Small intestine (tissue), 7 donors: ENCODE measurements around the gene KIF7. TPM values are rescaled to one million over a fixed set of nuclear protein-coding genes. Genes with fewer than 3 reads are reported as not detected.

ENCODE experiments used
- DNase-seq, 2 donors: peaks; one replicate each; pipeline versions ENCODE4 v3.0.0 to v3.0.0-alpha.2; 2013
- FAIRE-seq: peaks from 2 replicates; lab custom pipeline; 2012; peaks lifted over from hg19 to GRCh38; lab: Jason Lieb, UNC
- H3K27ac ChIP-seq, 3 donors: one replicate each; pipeline ENCODE4 v1.5.1; 2013; ENCODE audit warnings: low read length in 2 of 3, mild to moderate bottlenecking in 2 of 3, control low read depth in 1 of 3, inconsistent platforms in 1 of 3, low read depth in 1 of 3, moderate library complexity in 1 of 3
- H3K27me3 ChIP-seq, 3 donors: one replicate each; pipeline ENCODE4 v1.6.1; 2013; ENCODE audit warnings: low read length in 3 of 3, inconsistent platforms in 1 of 3; ENCODE audit not compliant: control insufficient read depth in 3 of 3, insufficient read depth in 3 of 3
- H3K36me3 ChIP-seq, 3 donors: one replicate each; pipeline ENCODE4 v1.6.1; 2013; ENCODE audit warnings: low read length in 3 of 3, inconsistent platforms in 1 of 3, low read depth in 1 of 3, mild to moderate bottlenecking in 1 of 3, moderate library complexity in 1 of 3; ENCODE audit not compliant: control insufficient read depth in 3 of 3, insufficient read depth in 2 of 3
- H3K4me1 ChIP-seq, 3 donors: one replicate each; pipeline ENCODE4 v1.6.1; 2013; ENCODE audit warnings: low read length in 2 of 3, inconsistent platforms in 1 of 3, low read depth in 1 of 3, mild to moderate bottlenecking in 1 of 3, moderate library complexity in 1 of 3; ENCODE audit not compliant: control insufficient read depth in 3 of 3, insufficient read depth in 2 of 3
- H3K4me3 ChIP-seq, 3 donors: one replicate each; pipeline ENCODE4 v1.5.1; 2013; ENCODE audit warnings: low read length in 3 of 3, control low read depth in 1 of 3, inconsistent platforms in 1 of 3, low read depth in 1 of 3, mild to moderate bottlenecking in 1 of 3, moderate library complexity in 1 of 3
- H3K9me3 ChIP-seq, 2 donors: one replicate each; pipeline ENCODE4 v1.6.1; 2013; ENCODE audit warnings: low read depth in 1 of 2, low read length in 1 of 2; ENCODE audit not compliant: control insufficient read depth in 2 of 2, insufficient read depth in 1 of 2
- WGBS, 3 donors: extraction: QIAGEN DNeasy Blood & Tissue Kit; methylation state at CpG; one replicate each; pipeline ENCODE4 v1.1.7; 2013; 5-methylcytosine and 5-hydroxymethylcytosine counted together
- polyA plus RNA-seq, 4 donors: library from polyadenylated mRNA; stranded (reverse) in 3 of 4; unstranded in 1 of 4; fragments of 200-250 nt in 3 of 4; fragments of 120-200 nt in 1 of 4; gene quantifications; one replicate each; pipeline versions ENCODE4 v1.2.1 to v1.2.3, GENCODE V29; 2013
- donor health status: healthy with polysubstance abuse.
- donor health status: control.
- donor health status: control.
- donor health status: Bipolar disorder and iron deficiency.
- donor health status: healthy.

The KIF7 gene
- polyA plus RNA-seq, 4 donors: 0.27 to 2.1 (median 1.9) TPM; not detected in 1

- DNase-seq (no peak), FAIRE-seq (no peak)
- H3K27me3 ChIP-seq: no peaks in the 10 kb centered on the region
- WGBS, 3 donors: 68 to 77% (median 75%) methylated on average over 12 of the region's 12 CpGs
- no peaks in the 10 kb centered on the region for H3K36me3 ChIP-seq
- no peak overlapping the region for H3K27ac ChIP-seq
- peaks cover 0 to 3% (median 3%) of the 10 kb centered on the region in 3 donors for H3K4me1 ChIP-seq
- no peak overlapping the region for H3K4me3 ChIP-seq
- no peaks in the 10 kb centered on the region for H3K9me3 ChIP-seq
Observed at GRCh38 chr15:89673165-89673512, 17.9 kb upstream of the KIF7 start.

DNA sequence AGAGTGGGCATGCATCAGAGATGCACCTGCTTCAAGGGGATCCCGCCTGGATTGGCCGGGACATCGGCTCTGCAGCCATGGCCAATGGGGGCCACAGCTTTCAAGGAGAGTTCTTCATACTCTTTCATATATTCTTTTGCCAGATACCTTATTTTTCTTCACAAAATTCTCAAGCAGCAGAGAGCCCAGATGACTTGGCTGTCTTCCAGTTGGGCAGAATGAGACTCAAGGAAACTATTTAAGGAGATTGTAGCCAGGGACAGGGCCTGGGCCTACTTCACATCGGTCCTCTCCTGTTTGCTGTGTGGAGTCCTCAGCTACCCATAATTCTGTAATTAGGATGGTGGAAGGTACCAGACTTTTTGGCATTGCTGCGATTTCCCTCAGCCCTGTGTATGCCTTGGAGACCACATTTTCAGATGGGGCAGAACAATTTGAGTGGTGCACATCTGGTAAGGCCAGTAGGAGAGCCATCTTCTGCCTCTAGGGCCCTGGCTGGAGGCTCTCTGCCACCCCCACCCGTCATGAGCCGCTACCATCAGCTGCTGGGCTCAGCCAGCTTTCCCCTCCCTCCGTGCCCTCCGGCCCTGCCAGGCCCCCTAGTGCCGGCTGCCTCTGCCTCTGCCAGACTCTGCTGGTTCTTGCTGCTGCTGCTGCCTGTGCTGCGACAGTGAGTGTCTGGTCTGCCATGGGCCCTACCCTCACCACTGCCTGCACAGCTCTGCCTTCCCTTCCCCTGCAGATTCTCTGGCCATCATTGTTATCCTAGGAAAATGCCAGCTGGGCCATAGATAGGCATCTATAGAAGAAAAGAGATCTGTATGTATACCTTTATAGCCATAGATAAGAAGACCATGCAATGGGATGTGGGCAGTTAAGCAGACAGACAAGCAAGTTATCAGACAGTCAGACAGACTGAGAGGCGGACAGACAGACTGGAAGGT lies 17.2 kb upstream of the KIF7 start:
- whole genome bisulfite sequencing, 3 donors: 90 to 95% (median 93%) methylated on average over 12 of the region's 12 CpGs
- DNase-seq (no peak), FAIRE-seq (no peak)
- Histone ChIP-seq H3K27ac (no peak overlapping the region), H3K4me3 (no peak overlapping the region), H3K4me1 (peaks cover 0 to 3% (median 3%) of the 10 kb centered on the region in 3 donors), H3K9me3 (no peaks in the 10 kb centered on the region), H3K36me3 (no peaks in the 10 kb centered on the region), H3K27me3 (no peaks in the 10 kb centered on the region)

- no peak for FAIRE-seq
- Histone ChIP-seq H3K36me3 (no peaks in the 10 kb centered on the region), H3K9me3 (no peaks in the 10 kb centered on the region), H3K4me3 (no peak overlapping the region), H3K4me1 (peaks cover 0 to 3% (median 3%) of the 10 kb centered on the region in 3 donors), H3K27ac (no peak overlapping the region), H3K27me3 (no peaks in the 10 kb centered on the region)
- WGBS, 3 donors: 56 to 66% (median 65%) methylated on average over 3 to 4 of the region's 4 CpGs
- no peak for DNase-seq
Observed at GRCh38 chr15:89671687-89672086, 16.4 kb upstream of the KIF7 start.

GRCh38 chr15:89670971-89671560 lies 15.8 kb upstream of the KIF7 start:
- Histone ChIP-seq H3K27ac (no peak overlapping the region), H3K4me1 (peaks cover 0 to 6% (median 3%) of the 10 kb centered on the region in 3 donors), H3K27me3 (no peaks in the 10 kb centered on the region), H3K4me3 (no peak overlapping the region), H3K9me3 (no peaks in the 10 kb centered on the region), H3K36me3 (no peaks in the 10 kb centered on the region)
- FAIRE-seq (no peak), DNase-seq (peak; percentile 67 to 77)
- WGBS, 3 donors: 61 to 80% (median 73%) methylated on average over 11 to 12 of the region's 12 CpGs

DNA sequence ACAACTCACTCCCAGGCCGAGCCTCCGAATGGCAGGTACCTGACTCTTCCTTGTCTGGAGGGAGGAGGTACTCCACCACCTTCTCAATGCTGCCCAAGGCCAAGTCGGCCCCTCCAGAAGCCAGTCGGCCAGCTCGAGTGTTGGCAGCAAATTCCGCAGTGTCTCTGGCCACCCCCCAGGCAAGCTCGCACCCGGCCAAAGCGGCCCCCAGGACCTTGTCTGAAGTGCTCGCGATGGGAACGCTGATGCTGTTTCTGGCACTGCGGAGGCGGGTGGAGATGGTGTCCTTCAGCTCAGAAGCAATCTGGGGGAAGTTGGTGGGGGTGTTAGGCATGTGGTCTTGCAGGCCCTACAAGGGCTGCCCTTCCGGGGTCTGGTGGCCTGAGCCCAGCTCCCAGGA lies 14.7 kb upstream of the KIF7 start:
- no peak for DNase-seq
- Histone ChIP-seq H3K27me3 (no peaks in the 10 kb centered on the region), H3K27ac (no peak overlapping the region)

DNA sequence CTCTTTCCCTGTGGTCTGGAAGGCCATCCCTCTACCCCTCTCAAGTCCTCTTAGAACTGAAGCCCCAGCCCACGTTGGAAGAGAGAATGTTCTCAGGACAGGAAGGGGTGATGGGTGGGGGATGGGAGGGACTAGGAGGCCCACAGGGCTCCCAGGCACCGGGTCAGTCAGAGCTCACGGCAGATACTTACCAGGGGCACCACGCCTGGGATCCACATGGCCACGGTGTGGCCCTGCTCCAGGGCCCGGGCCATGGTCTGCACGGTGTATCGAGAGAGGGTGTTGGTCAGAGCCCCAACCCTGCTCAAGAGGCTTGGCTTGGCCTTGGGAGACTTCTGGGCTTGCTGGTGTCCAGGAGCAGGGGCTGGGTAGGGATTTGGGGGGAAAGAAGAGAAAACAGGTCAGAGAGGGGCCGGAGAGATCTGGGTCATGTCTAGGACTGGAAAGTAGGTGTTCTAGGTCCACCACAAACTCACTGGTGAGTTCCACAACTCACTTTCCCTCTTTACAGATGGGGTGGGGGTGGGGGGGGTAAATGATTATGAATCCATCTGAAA lies 14.1 kb upstream of the KIF7 start:
- Histone ChIP-seq H3K9me3 (no peaks in the 10 kb centered on the region), H3K27ac (no peak overlapping the region), H3K4me3 (no peak overlapping the region), H3K27me3 (no peaks in the 10 kb centered on the region), H3K4me1 (peaks cover 0 to 14% (median 3%) of the 10 kb centered on the region in 3 donors), H3K36me3 (no peaks in the 10 kb centered on the region)
- WGBS, 3 donors: 78 to 82% (median 80%) methylated on average over 9 of the region's 9 CpGs
- FAIRE-seq (no peak), DNase-seq (no peak)

More for the DNA sequence above, 14.7 kb upstream of the KIF7 start:
- Histone ChIP-seq H3K9me3 (no peaks in the 10 kb centered on the region), H3K4me1 (peaks cover 0 to 12% (median 3%) of the 10 kb centered on the region in 3 donors), H3K36me3 (no peaks in the 10 kb centered on the region), H3K4me3 (no peak overlapping the region)
- no peak for FAIRE-seq
- WGBS, 3 donors: 91 to 95% (median 95%) methylated on average over 15 of the region's 15 CpGs

DNA sequence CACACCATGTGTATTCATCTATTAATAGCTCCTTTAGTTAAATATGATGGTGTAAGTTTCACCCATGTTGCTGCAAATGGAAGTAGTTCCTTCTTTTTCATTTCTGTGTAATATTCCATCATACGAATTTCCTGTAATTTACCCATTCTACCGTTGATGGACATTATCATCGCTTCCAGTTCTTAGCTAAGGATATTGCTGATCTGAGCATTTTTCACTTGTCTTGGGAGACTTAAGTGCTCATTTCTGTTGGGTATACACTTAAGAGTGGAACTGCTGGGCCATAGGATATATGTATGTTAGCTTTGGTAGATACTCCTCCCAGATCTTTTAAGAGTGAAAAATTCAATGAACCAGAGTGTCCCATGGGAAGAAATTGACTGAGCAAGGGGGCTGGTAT lies 12.9 kb upstream of the KIF7 start:
- FAIRE-seq: no peak
- Histone ChIP-seq H3K36me3 (no peaks in the 10 kb centered on the region), H3K9me3 (no peaks in the 10 kb centered on the region), H3K27ac (no peak overlapping the region), H3K27me3 (no peaks in the 10 kb centered on the region), H3K4me3 (no peak overlapping the region), H3K4me1 (peaks cover 0 to 15% (median 3%) of the 10 kb centered on the region in 3 donors)
- WGBS, 3 donors: 92 to 96% (median 95%) methylated on average over 3 of the region's 3 CpGs
- no peak for DNase-seq

DNA sequence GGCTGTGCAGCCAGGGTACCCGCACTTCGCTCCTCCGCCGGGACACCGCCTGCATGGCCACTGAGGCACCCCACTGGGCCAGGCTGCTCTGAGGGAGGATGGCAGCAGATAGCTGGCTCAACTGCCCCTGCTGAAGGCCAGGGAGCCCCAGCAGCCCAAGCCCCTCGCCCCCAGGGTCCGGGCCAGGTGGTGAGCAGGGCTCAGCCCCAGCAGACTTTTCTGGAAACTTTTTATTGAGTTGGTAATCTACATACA lies 12.4 kb upstream of the KIF7 start:
- FAIRE-seq (no peak), DNase-seq (no peak)
- WGBS, 3 donors: 94 to 96% (median 95%) methylated on average over 7 of the region's 7 CpGs
- Histone ChIP-seq H3K27me3 (no peaks in the 10 kb centered on the region), H3K4me3 (no peak overlapping the region), H3K4me1 (peaks cover 0 to 21% (median 3%) of the 10 kb centered on the region in 3 donors), H3K27ac (no peak overlapping the region), H3K9me3 (no peaks in the 10 kb centered on the region), H3K36me3 (no peaks in the 10 kb centered on the region)
